GM12872 (cell line): Measurements from ENCODE around the gene TIMMDC1.

ENCODE experiments used
- TF ChIP-seq, protein P1 (sequence below): IDR thresholded peaks from 3 replicates; pipeline ENCODE4 v1.5.1; 2011; ENCODE audit warnings: low read depth, mild to moderate bottlenecking, low read length, moderate library complexity; ENCODE audit not compliant: insufficient read depth

Gene TIMMDC1

GRCh38 chr3:119514637-119515036 is 16.3 kb downstream of the TIMMDC1 start:
- TF ChIP-seq, protein P1, sequence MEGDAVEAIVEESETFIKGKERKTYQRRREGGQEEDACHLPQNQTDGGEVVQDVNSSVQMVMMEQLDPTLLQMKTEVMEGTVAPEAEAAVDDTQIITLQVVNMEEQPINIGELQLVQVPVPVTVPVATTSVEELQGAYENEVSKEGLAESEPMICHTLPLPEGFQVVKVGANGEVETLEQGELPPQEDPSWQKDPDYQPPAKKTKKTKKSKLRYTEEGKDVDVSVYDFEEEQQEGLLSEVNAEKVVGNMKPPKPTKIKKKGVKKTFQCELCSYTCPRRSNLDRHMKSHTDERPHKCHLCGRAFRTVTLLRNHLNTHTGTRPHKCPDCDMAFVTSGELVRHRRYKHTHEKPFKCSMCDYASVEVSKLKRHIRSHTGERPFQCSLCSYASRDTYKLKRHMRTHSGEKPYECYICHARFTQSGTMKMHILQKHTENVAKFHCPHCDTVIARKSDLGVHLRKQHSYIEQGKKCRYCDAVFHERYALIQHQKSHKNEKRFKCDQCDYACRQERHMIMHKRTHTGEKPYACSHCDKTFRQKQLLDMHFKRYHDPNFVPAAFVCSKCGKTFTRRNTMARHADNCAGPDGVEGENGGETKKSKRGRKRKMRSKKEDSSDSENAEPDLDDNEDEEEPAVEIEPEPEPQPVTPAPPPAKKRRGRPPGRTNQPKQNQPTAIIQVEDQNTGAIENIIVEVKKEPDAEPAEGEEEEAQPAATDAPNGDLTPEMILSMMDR: no peak

DNA sequence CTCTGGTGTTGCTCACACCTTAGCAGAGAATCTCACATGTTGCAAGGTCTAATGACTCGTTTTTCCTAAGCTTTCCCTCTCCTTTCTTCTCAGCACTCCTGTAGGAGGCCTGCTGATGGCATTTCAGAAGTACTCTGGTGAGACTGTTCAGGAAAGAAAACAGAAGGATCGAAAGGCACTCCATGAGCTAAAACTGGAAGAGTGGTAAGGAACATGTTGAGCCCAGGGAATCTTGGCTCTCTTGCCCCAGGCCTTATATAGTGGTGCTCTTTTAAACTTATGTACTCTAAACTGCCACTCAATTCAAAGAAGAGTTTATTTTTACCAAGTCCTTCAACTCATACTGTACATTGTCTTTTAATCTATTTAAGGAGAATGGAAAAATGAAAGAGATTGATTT is 18.8 kb downstream of the TIMMDC1 start:
- TF ChIP-seq, protein P1: no peak

DNA sequence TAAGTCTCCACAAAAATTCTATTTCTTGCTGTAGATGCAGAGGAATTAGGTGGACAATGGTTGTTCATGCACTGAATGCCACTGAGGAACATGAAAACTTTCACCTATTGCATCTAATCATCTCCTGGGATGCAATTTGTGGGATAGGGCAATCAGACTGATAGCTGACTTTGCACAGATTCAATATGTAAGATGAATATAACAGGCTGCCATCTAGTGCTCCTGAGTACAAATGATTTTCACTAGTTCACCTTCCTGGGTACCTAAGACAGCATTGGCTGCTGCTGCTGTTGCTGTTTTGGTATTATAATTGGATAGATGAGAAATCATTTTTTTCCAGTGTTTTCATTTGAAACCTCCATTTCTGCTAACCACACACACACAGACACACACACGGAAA is 19.7 kb downstream of the TIMMDC1 start:
- TF ChIP-seq, protein P1: no peak

DNA sequence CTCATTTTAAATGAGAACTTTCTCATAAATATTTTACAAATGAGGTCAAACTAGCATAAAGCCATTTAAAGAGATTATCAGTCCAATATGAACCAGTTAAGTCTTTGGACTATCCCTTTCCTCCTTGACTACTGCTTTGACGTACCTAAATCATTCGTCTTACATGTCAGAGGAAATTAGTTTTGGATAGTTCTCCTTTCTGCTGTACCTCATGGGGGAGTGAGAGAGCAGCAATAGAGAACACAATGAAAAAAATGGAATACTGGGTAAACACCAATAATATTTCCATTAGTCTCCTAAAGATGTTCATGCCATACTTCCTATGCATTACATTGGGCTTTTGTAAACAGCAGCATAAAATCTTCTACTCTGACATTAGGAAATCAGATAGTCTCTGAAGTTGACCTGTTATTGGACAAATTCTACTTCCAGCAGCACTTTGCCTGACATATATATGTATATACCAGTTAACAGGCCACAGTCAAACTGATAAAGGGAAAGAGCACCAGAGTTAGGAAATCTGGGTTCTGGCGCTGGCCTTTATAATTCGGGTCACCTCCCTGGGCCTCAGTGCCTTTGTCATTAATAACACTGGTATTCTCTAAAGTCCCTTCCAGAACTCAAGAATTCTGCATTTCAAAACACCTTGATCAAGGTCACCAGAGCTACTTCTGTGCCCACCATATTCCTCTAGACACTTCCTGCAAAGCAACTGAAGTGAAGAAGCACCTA is 26.8 kb downstream of the TIMMDC1 start:
- TF ChIP-seq, protein P1: peak; percentile 39; the same call in 1 of the 3 replicates

- TF ChIP-seq, protein P1: no peak
These were observed 29.4 kb downstream of the TIMMDC1 start for GRCh38 chr3:119527714-119528113.

DNA sequence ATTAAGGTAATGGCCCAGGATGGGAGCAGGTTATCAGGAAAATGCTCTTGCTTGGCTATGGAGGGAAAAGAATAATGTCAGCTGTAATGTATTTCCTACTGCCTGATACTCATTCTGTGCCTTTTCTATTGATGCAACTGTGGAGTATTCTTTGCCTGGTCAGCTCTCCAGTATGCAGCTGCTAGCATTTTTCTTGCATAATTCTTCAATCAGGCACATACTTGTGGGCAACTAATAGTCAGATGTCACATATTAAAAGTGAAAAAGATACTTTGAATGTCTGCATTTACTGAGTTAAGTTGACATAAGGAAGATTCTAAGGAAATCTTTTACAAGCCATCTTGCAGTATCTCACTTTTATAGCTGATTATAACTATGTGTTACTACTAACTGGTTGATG is 31.5 kb downstream of the TIMMDC1 start:
- TF ChIP-seq, protein P1: no peak

DNA sequence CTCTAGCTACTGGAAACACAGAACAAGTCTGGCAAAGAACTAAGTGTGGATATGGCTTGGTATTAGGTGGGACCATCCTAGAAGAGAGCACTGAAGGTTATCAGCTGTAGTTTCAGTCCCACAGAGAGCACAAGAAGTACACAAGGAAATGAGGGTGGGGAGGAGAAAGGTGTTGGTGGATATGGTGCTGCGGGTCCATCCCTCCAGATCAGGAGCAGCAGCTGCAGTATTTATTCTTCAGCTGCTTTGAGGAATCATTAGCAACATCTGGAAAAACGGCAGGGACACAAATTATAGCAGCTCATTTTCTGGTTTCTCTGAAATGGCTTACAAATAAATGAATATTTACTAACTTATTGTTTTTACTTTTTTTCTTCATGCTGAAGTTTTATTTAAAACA is 32.1 kb downstream of the TIMMDC1 start:
- TF ChIP-seq, protein P1: no peak

GRCh38 chr3:119531151-119531550 is 32.8 kb downstream of the TIMMDC1 start:
- TF ChIP-seq, protein P1: no peak
